IPS-NIHi7 (cell line): ENCODE results near the gene LMO2.
A peak's percentile ranks its signal among the peaks of the same experiment; 100 is the strongest.

ENCODE experiments used
- DNase-seq: peaks from one replicate; pipeline ENCODE4 v3.0.0; 2012; ENCODE audit warnings: mixed read lengths; ENCODE audit errors: extremely low spot score

The LMO2 gene

GRCh38 chr11:33913991-33914390 is 22.1 kb upstream of the LMO2 start:
- no peak for DNase-seq

DNA sequence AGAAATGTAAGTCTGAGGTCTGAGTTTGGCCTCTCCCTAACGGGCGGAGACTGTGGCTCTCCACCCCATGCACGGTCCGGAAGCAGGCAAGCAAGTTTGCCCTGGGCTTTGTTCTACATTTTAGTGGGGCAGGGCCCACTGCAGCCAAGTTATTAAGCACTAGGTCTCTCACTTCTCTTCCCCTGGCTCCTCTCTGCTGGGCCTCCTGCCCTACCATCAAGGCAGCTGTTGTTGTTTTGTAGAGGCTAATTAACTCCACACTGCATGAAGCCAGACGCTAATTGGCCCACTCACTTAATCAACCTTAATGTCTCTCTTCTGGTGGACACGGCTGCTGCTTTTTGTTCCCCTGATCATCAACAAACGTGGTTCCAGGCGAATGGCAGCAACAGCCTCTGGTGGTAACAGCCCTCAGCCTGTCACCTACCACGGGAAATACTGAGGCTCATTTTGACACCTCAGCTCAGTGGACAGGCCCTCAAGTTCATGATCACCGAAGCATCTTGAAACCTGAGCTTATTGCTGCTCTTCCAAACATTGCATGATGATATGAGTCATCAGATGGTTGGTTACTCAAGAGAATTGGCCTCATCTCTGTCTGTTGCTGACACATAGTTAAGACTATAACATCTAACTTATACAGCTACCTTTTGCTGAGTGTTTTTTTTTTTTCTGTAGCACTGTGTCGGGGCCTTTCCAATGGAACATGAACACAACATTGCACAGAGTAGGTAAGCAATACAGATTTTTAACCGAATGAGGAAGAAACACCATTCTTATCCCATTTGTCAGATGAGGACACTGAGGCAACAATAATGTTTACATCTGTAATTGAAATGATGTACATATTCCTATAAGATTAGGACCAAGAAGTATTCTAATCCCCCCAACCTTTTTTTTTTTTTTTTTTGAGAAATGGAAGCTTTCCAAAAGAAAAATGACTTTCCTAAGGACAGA is 20.8 kb upstream of the LMO2 start:
- DNase-seq = no peak

- DNase-seq = no peak
Measured at GRCh38 chr11:33910958-33911339, 19.1 kb upstream of the LMO2 start.

- no peak for DNase-seq
Measured at GRCh38 chr11:33910296-33910957, 18.6 kb upstream of the LMO2 start.

- DNase-seq = no peak
Measured at GRCh38 chr11:33909552-33909951, 17.7 kb upstream of the LMO2 start.

- no peak for DNase-seq
Measured at GRCh38 chr11:33909150-33909549, 17.3 kb upstream of the LMO2 start.

DNA sequence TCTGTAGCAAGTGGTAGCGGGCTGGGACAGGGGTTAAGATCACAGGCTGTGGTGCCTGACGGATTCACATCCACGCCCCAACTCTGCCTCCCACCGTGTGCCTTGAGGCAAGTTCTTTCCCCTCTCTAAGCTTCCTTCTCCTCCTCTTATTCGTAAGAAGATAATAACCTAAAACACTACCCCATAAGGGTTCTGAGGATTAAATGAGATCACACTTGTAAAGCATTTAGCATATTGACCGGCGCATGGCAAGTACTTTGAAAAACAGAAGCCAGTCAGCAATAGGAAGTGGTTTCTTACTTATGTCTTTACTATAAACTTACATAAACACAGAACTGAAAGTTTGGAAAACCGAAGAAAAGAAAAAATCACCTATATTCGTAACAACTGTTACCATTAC is 15.5 kb upstream of the LMO2 start:
- no peak for DNase-seq

- DNase-seq = no peak
Measured at GRCh38 chr11:33906484-33907186, 14.8 kb upstream of the LMO2 start.

- DNase-seq = no peak
Measured at GRCh38 chr11:33904102-33904501, 12.2 kb upstream of the LMO2 start.

- no peak for DNase-seq
Measured at GRCh38 chr11:33900159-33900840, 8.4 kb upstream of the LMO2 start.

- DNase-seq = peak; percentile 55
Measured at GRCh38 chr11:33899400-33900037, 7.6 kb upstream of the LMO2 start.

DNA sequence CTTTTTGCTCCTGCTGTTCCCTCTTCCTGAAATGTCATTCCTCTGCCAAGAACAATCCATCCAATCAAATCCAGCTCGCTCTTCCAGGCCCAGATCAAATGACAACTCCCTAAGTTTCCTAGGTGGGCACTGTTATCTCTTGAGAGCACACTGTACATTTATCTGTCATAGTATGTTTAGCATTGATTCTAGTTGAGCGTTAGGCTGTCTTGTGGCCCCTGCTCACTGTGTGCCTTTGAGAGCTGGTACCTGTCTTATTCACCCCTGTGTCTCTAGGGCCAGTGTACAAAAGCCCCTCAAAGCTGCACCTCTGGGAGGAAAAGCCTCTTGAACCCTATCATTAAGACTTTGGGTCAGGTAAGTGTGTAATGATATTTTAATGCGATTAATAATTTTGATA is 7.1 kb upstream of the LMO2 start:
- no peak for DNase-seq

DNA sequence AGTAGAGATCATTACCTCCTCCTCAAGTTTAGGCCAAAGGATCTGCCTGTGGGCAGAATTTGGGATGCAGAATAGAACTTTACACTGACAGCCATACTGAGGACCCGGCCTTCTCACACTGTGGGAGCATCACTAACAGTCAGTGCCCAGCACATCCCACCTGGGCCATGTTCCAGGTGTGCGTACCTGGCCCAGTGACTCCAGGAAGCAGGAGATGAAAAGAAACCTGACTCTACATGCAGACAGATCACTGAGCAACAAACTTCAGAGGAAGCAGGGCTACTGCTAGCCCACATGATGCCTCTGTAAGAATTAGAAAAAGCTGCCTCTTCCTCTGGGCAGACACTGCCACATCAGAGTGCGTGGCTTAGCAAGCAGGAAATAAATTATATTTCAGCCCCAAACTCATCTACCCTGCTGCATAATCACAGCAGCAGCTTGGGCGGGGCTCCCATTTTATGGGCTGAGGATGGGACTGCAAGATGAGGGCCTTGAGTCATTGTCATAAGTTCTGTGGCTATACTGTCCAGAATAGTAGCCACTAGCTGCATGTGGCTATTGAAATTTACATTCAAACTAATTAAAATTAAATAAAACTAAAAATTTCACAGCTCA is 6.0 kb upstream of the LMO2 start:
- DNase-seq = no peak

DNA sequence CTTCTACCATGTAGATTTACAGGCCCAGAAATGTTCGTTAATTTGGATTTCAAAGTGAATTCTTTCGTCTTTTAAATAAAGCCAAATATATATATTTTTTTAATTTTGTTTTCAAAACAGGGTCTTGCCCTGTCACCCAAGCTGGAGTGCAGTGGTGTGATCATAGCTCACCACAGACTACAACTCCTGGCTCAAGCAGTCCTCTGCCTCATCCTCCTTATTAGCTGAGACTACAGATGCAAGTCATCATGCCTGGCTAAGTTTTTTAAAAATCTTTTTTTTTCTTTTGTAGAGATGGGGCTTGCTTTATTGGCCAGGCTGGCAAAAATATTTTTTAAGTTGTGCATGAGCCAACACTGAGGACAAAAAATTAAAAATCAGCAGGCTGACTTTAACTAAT is 5.0 kb upstream of the LMO2 start:
- DNase-seq = no peak

GRCh38 chr11:33895752-33896137 is 3.9 kb upstream of the LMO2 start:
- no peak for DNase-seq

GRCh38 chr11:33894398-33894746 is 2.5 kb upstream of the LMO2 start:
- no peak for DNase-seq

DNA sequence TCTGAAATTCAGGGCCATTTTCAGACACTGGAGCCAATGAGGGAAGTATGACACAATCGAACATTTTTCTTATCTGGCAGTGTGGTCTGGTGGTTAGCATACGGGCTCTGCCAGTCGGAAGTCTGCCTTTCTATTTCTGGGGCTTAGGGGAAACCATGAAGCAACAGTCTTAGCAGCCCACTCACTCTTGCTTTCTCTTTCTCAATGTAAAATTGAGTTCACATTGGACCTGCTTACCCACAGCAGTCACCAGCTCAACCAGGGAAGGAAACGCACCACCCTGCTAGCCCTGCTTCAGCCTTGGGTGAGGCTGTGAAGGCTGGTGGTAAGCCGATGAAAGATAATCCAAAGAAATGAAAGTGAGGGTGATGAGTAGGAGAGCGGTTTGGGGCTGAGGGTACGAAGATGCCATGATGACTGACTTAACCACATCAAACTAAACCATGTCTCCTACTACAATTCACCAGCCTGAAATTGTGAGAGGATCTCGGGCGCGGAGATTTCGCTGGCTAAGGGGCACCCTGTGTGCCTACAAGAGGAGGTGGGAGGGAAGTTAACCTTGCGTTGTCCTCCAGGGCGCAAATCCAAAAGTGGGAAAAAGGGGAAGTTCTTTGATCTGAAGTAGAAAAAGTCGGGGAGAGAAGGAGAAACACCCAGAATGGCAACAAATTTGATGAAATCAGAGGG is 2.0 kb upstream of the LMO2 start:
- no peak for DNase-seq

- DNase-seq = no peak
Measured at GRCh38 chr11:33892906-33893594, 1.2 kb upstream of the LMO2 start.

DNA sequence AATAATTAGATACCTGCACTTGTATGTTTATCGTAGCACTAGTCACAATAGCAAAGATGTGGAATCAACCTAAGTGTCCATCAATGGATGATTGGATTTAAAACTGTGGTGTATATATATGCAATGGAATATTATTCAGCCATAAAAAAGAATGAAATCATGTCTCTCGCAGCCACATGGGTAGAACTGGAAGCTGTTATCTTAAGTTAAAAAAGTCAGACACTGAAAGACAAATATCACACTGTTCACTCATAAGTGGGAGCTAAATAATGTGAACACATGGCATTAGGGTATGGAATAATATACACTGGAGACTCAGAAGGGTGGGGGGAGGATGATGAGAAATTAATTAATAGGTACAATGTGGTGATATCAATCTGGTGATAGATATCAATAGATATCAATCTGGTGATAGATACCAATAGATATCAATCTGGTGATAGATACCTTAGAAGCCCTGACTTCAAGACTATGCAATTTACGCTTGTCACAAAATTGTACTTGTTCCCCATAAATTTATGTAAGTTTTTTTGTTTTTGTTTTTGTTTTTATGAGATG is 2.0 kb downstream of the LMO2 start:
- no peak for DNase-seq

GRCh38 chr11:33889296-33889695 is 2.6 kb downstream of the LMO2 start:
- no peak for DNase-seq
